Stimulated activated CD4-positive, alpha-beta T cell treated with anti-CD3 and anti-CD28 coated beads, Interleukin-4, amount 100 ng/mL, for 48 hours (primary cell): ENCODE results near the gene RAC2.

Source experiments
- DNase-seq, 2 donors: peaks; one replicate each; pipeline ENCODE4 v3.0.0-alpha.2; 2020; ENCODE audit warnings: low read depth in 2 of 2

RAC2 gene

DNA sequence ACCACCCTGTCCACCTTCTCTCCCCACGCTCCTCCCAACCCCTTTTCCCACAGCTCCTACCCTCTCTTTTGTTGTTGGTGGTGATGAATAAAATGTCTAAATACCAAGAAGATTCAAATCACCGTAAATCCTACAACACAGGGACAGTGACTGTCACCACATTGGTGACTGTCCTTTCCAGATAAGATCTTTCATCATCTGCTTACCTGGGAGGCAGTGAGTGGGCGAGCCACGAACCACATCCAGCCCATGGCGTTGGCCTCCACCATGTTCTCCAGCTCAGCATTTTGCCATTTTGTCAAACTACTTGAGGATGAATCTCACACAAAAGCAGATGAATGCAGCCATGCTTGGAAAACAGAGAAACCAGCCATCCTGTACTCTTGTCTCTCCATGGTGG lies 31.6 kb upstream of the RAC2 start:
- DNase-seq = peak in 1 of 2 donors; percentile 56

DNA sequence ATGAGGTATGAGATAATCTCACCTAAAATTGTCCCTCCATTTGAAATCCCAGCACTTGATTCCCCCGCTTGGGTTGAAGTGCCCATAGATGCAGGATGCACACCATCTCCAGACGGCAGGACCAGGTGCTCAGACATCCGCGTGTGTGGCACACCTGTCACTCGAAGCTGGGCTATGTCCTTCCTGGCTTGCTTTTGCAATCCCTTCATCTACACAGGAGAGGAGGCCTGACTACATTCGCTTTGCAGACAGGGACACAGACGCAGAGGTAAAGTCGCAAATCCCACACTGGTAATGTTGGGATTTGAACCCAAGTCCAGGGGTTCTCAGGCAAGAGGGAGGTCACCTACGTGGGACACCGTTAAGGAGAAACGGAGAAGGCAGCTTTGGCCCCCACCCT lies 31.1 kb upstream of the RAC2 start:
- no peak for DNase-seq

DNA sequence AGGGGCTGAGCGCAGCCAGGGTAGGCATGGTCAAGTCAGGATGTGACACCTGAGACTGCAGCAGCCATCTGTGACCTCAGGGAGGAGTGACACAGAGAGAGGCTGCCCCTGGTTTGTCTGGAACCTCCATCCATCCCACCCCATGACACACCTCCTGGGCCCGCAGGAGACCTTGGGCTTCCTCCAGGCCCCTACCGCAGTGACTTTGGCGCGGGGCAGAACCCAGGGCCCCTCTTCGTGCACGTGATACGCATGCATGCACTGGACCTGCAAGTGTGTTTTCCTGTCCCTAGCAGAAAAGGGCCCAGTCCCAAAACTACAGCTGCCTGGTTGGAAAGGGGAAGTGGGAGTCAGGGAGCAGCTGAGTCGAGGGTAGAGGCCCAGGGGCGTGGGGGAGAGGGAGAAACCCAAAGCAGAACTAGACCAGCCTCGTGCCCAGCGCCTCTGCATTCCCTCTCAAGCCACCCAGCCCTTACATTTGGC lies 30.4 kb upstream of the RAC2 start:
- DNase-seq = no peak

DNA sequence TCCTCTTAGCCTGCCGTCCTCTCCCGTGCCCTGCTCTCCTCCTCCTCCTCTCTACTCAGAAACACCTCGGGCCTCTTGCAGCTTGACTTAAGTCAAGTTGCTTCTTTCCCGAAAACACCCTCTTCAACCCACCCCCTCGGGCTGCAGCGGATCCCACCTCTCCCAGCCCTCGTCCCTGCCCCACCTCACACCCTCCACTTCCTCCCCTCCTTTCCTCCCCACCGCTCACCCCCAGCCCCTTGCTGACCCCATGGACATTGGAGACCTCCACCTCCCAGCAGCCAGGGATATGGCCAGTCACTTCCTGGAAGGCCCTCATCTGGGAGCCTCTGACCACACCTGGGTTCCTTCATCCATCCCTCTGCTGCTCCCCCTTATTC lies 29.8 kb upstream of the RAC2 start:
- no peak for DNase-seq

DNA sequence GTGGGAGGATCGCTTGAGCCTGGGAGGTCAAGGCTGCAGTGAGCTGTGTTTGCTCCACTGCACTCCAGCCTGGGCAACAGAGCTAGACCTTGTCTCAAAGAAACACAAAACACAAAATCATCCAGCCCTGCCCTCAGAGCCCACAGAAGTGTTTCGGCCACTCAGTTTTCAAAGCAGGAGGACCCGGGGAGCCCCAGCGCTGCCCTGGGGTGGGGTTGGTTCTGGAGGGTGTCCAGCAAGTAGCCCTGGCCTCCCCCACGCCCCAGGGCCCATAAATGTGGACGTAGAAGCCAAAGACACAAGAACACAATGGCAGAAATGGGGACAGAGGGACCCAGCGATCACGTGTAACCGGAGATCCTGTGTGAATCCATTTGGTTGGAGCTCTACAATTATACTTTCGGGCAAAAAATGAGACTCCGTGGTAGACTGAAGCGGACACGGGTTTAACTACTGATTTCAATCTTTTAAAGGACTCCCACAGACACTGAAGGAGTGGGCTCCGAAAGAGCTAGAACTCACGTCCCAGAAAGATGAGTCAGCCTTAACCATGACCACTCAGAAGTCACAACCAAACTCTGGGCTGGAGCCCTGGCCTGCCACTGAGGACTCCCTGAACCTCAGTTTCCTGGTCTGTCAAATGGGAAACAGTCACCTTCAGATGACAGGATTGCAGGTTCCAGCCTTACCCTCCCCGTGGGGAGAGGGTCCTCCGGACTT lies 29.2 kb upstream of the RAC2 start:
- peak in 1 of 2 donors; percentile 32 for DNase-seq

DNA sequence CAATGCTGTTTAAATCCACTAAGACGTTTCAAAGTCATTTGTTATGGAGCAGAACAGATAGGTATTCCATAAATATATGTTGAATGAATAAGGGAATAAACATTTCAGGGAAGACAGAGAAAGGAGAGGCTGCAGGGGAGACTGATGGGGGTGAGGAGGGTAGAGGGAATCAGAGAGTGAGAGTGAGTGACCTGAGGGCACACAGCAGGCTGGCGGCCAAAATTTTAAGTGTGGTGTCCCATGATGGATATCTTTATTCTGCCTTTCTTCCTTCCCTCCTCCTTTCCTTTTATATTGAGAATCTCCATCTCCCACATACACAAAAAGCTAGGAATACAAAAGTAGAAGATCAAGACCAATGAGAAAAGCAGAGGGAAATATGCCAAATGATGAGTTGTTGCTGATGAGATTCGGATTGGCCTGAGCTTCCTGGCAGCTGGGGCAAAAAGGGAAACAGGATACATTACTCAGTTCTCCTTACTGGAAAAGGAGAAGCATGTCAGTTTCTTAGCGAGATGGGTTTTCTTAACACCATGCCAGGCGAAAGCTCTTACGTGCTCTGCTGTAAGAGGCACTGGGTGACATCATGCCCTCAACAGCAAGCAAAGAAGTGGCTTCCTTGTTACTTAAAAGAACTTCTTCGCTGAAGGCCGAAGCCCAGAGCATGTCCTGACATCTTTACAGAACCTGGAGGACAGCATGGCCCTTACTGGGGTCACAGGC lies 27.0 kb upstream of the RAC2 start:
- DNase-seq = no peak

DNA sequence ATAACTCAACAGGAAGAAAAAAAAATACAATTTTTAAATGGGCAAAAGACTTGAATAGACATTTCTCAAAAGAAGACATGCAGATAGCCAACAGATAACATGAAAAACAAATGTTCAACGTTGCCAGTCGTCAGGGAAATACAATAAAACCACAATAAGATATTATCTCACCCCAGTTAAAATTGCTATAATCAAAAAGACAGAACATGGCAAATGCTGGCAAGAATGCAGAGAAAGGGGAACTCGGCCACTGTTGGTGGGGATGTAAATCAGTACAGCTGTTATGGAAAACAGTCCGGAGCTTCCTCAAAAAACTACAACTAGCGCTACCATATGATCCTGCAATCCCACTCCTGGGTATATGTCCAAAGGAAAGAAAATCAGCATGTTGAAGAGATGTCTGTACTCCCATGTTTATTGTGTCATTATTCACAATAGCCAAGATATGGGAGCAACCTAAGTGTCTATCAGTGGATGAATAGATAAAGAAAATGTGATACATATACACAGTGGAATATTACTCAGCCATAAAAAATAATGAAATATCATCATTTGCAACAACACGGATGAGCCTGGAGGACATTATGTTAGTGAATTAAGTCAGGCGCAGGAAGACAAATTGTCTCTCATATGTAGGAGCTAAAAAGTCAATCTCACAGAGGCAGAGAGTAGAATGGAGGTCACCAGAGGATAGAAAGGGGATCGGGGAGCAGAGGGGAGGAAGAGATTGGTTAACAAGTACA lies 26.0 kb upstream of the RAC2 start:
- DNase-seq = no peak

DNA sequence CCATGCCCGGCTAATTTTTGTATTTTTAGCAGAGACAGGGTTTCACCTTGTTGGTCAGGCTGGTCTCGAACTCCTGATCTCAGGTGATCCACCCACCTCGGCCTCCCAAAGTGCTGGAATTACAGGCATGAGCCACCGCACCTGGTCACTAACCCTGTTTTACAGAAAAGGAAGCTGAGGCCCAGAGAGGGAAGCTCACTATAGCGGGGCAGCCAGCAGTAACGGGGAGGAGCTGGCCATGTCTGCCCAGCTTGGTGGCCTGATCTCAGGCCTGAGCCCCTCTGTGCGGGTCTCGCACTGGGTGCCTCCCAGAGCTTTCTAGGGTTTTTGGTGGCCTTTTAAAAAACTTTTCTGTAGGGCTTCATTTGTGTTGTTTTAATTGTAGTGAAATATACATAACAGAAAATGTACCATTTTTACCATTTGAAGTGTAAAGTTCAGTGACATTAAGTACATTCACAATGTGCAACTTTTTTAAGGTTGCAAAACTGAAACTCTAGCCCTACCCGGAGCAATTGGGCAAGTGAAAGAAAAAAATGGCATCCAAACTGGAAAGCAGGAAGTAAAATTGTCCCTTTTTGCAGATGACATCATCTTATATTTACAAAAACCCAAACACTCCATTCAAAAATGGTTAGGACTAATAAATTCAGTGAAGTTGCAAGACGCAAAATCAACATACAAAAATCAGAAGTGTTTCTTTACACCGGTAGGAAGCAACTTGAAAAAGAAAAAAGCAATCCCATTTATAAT lies 23.8 kb upstream of the RAC2 start:
- no peak for DNase-seq

DNA sequence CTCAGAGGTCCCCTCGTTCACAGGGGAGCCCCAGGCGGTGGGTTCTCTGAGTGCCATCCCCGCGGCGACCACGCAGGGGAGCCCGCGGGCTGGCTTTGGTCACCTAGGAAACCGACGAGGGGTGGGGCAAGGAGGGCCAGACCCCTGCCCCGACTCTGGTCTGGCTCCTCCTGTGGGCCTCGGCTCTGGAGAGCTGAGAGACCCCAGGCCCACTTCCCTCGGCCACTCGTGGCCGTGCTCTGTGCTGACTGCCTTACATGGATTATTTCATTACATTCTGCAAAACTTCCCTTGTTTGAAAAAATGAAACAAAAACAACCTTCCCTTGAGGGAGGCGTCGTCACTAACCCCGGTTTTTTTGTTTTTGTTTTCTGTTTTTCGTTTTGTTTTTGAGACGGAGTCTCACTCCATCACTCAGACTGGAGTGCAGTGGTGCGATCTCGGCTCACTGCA lies 23.1 kb upstream of the RAC2 start:
- DNase-seq = peak; percentile 57 to 67

DNA sequence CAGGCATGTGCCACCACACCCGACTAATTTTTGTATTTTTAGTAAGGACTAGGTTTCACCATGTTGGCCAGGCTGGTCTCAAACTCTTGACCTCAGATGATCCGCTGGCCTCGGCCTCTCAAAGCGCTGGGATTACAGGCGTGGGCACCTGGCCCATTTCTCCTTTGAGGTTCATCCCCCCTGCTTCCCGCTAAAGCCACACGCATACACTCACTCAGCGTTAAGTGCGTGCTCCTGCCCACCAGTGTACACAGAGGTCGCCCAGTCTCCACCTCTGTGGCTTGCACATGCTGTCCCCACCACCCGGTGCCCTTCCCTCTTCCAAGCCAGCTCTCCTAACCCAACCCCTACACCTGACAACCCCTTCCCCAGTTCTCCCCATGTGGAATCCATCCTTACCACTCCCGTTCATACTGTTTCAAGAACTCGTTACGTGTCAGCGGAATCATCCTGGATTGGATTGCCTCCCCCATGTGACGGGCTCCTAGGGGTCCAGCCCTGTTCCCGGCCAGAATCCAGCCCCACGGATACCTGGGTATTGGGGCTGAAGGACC lies 22.6 kb upstream of the RAC2 start:
- no peak for DNase-seq

DNA sequence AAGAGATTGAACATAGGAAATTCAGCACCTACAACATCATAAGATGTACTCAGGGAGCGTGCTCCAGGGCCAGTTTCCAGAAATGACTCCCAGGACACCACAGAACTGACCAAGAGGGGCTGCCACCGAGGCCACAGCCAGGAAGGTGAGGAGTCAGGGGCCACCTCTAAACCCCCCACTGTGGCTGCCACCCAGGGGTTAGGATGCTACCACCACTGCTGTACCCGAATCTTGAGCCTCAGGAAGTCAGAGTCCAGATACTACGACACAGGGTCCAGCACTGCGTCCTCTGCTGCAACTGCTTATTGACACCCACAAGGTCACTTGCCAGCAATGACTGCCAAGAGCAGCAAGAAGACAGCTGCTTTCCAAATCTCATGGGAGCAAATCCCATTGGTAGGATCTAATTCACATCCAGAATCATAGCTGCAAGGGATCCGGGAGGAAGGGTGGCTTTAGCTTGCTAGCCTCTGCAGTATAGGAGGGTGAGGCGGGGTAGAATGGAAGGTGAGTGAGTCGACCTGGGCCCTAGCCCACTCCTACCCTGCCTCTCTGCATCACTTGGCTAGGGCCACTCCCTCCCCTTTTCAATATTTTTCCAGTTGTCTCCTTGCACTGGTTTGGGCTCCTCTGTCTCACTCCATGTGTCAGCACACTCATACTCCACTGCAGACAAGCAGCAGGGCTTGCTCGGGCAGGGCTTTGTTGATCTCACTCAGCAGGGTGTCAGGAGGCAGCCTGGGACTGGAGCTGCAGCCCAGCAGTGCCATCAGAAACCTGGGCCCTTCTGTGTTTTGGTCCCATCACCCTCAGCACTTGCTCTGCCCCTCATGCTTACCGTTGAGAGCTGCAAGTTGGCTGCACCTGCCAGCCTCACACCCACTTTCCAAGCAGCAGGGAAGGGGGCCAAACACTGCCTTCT lies 20.2 kb upstream of the RAC2 start:
- no peak for DNase-seq

DNA sequence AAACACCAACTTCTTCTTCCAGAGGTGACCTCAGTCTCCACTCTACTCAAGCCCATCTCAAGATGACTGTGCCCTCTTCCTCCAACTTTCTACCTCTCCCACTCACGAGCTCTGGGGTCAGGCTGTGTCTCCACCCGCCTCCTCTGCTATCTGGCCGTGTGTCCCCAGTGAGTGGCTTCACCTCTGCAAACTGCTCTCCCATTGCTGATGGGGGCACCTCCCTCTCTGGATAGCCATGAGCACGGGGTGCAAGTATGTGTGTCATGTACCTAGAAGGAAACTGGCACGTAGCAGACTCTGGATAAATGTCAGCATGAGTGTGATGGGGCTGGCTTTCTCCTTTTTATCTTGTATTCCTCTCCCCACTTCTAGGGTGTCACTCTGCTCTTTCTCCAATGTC lies 18.3 kb upstream of the RAC2 start:
- DNase-seq = no peak

DNA sequence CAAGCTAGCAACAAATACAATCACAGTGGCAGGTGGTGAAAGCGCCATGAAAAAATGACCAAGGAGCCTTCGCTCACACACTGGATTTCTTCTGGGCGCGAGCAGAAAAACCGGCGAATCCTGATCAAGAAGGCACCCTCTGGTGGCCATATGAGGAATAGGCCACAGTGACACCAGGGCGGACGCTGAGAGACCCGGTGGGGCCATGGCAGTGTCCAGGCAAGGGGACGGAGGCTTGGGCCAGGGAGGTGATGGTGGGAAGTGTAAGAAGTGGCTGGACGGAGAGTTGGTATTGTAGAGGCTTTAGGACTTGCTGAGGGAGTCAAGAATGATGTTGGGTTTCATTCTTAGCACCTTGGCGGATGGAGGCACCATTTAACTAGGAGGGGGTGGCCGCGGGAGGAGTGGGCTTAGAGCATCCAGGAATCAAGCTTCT lies 16.9 kb upstream of the RAC2 start:
- peak; percentile 51 to 57 for DNase-seq

DNA sequence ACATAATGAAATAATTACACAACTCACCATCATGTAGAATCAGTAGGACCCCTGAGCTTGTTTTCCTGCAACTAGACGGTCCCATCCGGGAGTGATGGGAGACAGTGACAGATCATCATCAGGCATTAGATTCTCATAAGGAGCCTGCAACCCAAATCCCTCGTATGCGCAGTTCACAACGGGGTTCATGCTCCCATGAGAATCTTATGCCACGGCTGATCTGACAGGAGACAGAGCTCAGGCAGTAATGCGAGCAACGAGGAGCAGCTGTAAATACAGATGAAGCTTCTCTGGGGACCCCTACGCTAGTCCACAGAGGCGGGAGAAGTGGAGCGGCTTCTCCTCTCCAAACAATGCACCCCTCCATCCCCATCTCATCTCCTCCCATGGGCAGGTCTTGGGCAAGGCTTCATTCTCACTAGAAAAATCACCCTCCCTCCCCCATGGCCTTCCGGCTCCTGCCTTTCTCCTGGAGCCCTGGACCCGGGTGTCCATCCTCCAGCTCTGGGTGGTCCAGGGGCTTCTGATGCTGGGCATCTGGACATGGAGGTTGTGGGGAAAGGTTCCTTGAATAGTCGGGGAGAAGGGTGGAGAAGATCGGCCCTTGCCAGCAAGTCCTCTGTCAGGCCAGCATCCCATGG lies 16.2 kb upstream of the RAC2 start:
- no peak for DNase-seq

DNA sequence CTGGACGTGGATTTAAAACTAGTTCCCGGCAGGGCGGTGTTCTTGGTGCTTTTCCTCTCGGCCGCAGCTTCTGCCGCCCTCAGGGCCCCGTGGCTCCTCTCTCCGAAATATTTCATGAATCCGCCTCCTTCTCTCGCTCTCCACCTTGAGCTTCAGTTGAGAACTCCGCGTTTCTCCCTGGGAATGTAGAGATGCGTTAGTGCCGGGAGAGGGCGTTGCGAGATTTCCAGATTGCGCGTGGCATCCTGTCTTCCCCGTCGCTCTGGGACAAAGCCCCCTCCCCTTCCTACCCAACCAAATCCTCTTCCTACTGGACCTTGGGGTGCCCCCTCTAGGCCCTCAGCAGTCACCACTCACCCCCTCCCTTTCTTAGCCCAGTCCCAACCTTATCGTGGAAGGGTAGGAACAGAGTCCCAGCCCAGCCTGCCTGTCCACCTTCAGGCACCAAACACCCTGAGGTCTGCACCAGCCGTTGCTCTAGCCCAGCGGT lies 15.5 kb upstream of the RAC2 start:
- no peak for DNase-seq

DNA sequence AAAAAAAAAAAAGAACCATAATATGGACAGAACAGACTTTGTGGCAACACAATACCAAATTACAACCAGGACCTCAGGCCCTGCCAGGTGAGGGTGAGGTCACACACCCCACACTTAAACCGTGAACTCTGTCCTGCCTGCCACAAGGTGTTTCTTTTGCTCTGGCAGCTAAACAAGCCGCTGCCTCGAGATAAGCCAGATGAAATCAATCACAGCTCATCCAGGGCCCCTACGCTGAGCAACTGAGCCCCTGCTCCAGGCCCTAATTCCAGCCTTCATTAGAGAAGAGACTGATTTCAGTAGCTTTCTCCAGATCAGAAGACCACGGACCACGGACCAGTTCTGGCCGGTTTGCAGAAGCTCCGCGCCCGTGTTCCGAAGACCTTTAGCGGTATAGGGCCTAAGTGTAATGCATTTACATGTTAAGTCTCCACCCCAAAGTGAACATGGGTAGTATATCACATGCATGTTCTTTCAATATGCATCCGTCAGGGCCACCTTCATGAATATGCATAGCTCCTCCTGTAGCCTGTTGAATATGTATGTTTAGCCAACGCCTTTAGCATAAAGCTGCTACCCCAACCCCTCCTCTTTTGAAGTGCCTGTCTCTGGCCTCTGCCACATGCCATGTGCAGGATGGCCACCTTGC lies 14.8 kb upstream of the RAC2 start:
- DNase-seq = no peak

DNA sequence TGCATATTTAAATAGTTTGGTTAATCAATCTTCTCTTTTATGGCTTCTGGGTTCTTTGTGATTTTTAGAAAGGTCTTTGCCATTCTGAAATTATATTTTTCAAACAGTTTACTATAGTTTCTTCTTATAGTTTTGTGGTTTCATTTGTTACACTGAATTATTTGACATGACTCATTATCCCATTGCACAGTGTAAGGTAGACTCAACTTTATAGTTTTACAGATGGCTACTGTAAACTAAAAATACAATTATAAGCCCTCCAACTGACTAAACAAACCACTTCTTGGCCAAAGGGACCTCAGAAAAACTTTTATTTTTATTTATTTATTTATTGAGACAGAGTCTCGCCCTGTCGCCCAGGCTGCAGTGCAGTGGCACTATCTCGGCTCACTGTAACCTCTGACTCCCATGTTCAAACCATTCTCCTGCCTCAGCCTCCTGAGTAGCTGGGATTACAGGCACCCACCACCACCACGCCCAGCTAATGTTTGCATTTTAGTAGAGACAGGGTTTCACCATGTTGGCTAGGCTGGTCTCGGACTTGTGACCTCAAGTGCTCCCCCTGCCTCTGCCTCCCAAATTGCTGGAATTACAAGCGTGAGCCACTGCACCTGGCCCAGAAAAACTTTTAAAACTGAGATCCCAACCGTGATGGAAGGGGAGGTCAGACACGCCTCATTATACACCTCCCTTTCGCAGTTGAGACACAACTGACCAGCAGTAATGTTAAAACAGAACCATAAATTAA lies 14.1 kb upstream of the RAC2 start:
- DNase-seq = no peak

DNA sequence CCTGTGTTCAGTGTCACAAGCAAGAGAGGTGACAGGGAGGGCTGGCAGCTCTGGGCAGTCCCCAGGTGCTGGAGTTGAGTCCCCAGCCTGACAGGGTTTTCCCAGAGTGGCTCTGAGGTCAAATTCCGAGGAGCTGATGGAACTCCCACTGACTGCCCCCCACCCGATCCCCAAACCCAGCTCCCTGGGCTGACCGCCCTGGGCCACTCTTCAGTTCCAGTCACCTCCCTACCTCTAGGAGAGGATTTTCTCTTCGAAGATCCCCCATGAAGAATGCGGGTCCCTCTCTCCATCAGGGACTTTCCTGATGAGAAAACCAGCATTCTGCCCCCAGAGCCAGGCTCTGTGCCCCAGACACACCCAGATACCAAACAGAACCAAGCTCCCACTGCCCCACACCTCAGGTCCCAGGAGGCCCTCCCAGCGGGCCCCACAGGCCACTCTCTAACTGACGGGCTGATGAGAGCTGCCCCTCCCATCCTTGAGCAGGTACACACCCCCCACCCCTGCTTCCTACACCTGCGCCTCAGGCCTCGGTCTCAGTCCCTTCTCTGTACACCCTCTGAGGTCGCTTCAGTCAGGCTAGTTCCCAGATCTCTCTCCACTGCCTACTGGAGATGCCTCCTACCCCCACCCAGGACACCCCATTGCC lies 12.1 kb upstream of the RAC2 start:
- no peak for DNase-seq
